Upper lobe of right lung (tissue), 1 donor: Measurements from ENCODE around the gene TEX38. TPM values are rescaled to one million over a fixed set of nuclear protein-coding genes. Genes with fewer than 3 reads are reported as not detected.
"Not testable (repeated sequence)": the region's sequence is repeated elsewhere in the genome, so short reads cannot be mapped to it uniquely, and the experiment has no call there.

Experiments used
- ATAC-seq: fragments of 200-7000 bp; cut with Tn5 transposase; one replicate; pipeline ENCODE4 v1.9.1; 2020; ENCODE audit warnings: mild to moderate bottlenecking, moderate library complexity
- DNase-seq: peaks from one replicate; pipeline ENCODE4 v3.0.0-alpha.2; 2020
- H3K27ac ChIP-seq: fragments of 200-600 bp; one replicate; pipeline ENCODE4 v1.8.0; 2022
- H3K27me3 ChIP-seq: fragments of 200-600 bp; one replicate; pipeline ENCODE4 v1.8.0; 2022; ENCODE audit warnings: mild to moderate bottlenecking
- H3K36me3 ChIP-seq: fragments of 200-600 bp; one replicate; pipeline ENCODE4 v1.8.0; 2022
- H3K4me1 ChIP-seq: fragments of 200-600 bp; one replicate; pipeline ENCODE4 v1.8.0; 2022
- H3K4me3 ChIP-seq: fragments of 200-600 bp; one replicate; pipeline ENCODE4 v1.8.0; 2022; ENCODE audit warnings: mild to moderate bottlenecking
- H3K9me3 ChIP-seq: fragments of 200-600 bp; one replicate; pipeline ENCODE4 v1.8.0; 2022
- CTCF ChIP-seq: fragments of 200-600 bp; IDR thresholded peaks from one replicate; pipeline ENCODE4 v1.8.0; 2022; ENCODE audit warnings: antibody characterized with exemption
- intact Hi-C: fragments of 100-400 bp; cut with DNase I; formaldehyde crosslinking; loops from one replicate; pipeline ENCODE4 v1.11.0; 2022
- total RNA-seq: library from RNA; stranded (reverse); fragmentation: NEBNext Ultra II Directional; extraction: Animal tissue kit (Norgen Biotek cat#: 25700); gene quantifications from one replicate; pipeline ENCODE4 v1.2.1, GENCODE V29; 2021
- donor health status: DM: no; HTN: yes; CAD: no; lungs with severe emphysema.

Gene TEX38
- total RNA-seq, 1 donor from 2014 or later: not detected

- no peak overlapping the region for H3K4me3 ChIP-seq
- ATAC-seq (no peak), DNase-seq (no peak)
- no peaks in the 10 kb centered on the region for H3K27me3 ChIP-seq
- H3K9me3 ChIP-seq: no peaks in the 10 kb centered on the region
- peaks cover 81% of the 10 kb centered on the region for H3K36me3 ChIP-seq
- H3K27ac ChIP-seq: no peak overlapping the region
- peaks cover 17% of the 10 kb centered on the region for H3K4me1 ChIP-seq
- intact Hi-C loops: no loop called here
- no peak for TF ChIP-seq CTCF
Observed at GRCh38 chr1:46689897-46690296, 18.2 kb downstream of the TEX38 start.

GRCh38 chr1:46690931-46691421 is 19.3 kb downstream of the TEX38 start:
- TF ChIP-seq CTCF: no peak
- ATAC-seq (no peak), DNase-seq (no peak)
- Histone ChIP-seq H3K9me3 (no peaks in the 10 kb centered on the region), H3K4me1 (peaks cover 17% of the 10 kb centered on the region), H3K4me3 (no peak overlapping the region), H3K36me3 (peaks cover 81% of the 10 kb centered on the region), H3K27me3 (no peaks in the 10 kb centered on the region), H3K27ac (no peak overlapping the region)
- intact Hi-C loops: no loop called here

GRCh38 chr1:46691997-46692790 is 20.5 kb downstream of the TEX38 start:
- H3K4me1 ChIP-seq: peaks cover 9% of the 10 kb centered on the region
- no peaks in the 10 kb centered on the region for H3K9me3 ChIP-seq
- TF ChIP-seq CTCF: no peak
- peaks cover 81% of the 10 kb centered on the region for H3K36me3 ChIP-seq
- no peak overlapping the region for H3K27ac ChIP-seq
- H3K4me3 ChIP-seq: no peak overlapping the region
- intact Hi-C loops: no loop called here
- ATAC-seq: no peak
- H3K27me3 ChIP-seq: no peaks in the 10 kb centered on the region
- no peak for DNase-seq

GRCh38 chr1:46692811-46693770 is 21.4 kb downstream of the TEX38 start:
- intact Hi-C loops: no loop called here
- no peak for TF ChIP-seq CTCF
- Histone ChIP-seq H3K9me3 (no peaks in the 10 kb centered on the region), H3K4me3 (no peak overlapping the region), H3K27ac (no peak overlapping the region), H3K27me3 (no peaks in the 10 kb centered on the region), H3K4me1 (no peaks in the 10 kb centered on the region), H3K36me3 (peaks cover 79% of the 10 kb centered on the region)
- no peak for ATAC-seq
- no peak for DNase-seq

GRCh38 chr1:46694676-46695075 is 23.0 kb downstream of the TEX38 start:
- ATAC-seq, DNase-seq, intact Hi-C loops, H3K27ac ChIP-seq, H3K4me3 ChIP-seq, H3K4me1 ChIP-seq, H3K27me3 ChIP-seq, H3K9me3 ChIP-seq: not testable (repeated sequence)
- peaks cover 67% of the 10 kb centered on the region for H3K36me3 ChIP-seq

- DNase-seq: no peak
- no peak overlapping the region for H3K27ac ChIP-seq
- H3K36me3 ChIP-seq: peaks cover 63% of the 10 kb centered on the region
- ATAC-seq: no peak
- no peaks in the 10 kb centered on the region for H3K4me1 ChIP-seq
- no peak overlapping the region for H3K4me3 ChIP-seq
- no peaks in the 10 kb centered on the region for H3K27me3 ChIP-seq
- H3K9me3 ChIP-seq: no peaks in the 10 kb centered on the region
- TF ChIP-seq CTCF: no peak
- intact Hi-C loops: no loop called here
Observed at GRCh38 chr1:46697053-46697452, 25.4 kb downstream of the TEX38 start.
